ENCODE data around the gene LITAF.

- TF ChIP-seq, protein P1, sequence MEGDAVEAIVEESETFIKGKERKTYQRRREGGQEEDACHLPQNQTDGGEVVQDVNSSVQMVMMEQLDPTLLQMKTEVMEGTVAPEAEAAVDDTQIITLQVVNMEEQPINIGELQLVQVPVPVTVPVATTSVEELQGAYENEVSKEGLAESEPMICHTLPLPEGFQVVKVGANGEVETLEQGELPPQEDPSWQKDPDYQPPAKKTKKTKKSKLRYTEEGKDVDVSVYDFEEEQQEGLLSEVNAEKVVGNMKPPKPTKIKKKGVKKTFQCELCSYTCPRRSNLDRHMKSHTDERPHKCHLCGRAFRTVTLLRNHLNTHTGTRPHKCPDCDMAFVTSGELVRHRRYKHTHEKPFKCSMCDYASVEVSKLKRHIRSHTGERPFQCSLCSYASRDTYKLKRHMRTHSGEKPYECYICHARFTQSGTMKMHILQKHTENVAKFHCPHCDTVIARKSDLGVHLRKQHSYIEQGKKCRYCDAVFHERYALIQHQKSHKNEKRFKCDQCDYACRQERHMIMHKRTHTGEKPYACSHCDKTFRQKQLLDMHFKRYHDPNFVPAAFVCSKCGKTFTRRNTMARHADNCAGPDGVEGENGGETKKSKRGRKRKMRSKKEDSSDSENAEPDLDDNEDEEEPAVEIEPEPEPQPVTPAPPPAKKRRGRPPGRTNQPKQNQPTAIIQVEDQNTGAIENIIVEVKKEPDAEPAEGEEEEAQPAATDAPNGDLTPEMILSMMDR (conservative IDR thresholded peaks at IDR 0.05; ENCODE audit: low read length): no peak
- TF ChIP-seq EZH2phosphoT487 (IDR thresholded peaks at IDR 0.05; ENCODE audit: borderline replicate concordance, low read depth, low read length): no peak
Measured at GRCh38 chr16:11562941-11563340, 23.8 kb downstream of the LITAF start.
